SK-N-SH treated with all-trans-retinoic acid at 6 μM for 48 hours (cell line): ENCODE results near the gene FERMT2.

Source experiments
- ATAC-seq: fragments of 200-7000 bp; cut with Tn5 transposase; 3 replicates; pipeline ENCODE4 v1.9.1; 2020; ENCODE audit warnings: mild to moderate bottlenecking, moderate library complexity
- ARNTL ChIP-seq: fragments of 450-650 bp; formaldehyde crosslinking; IDR thresholded peaks from 2 replicates; pipeline ENCODE4 v1.5.0; 2020; ENCODE audit warnings: low read depth, mild to moderate bottlenecking, moderate library complexity, borderline replicate concordance
- CREB5 ChIP-seq: fragments of 250-450 bp; sonication (Bioruptor Pico); IDR thresholded peaks from 2 replicates; pipeline ENCODE4 v1.5.1; 2020; ENCODE audit warnings: low read depth, mild to moderate bottlenecking, moderate library complexity
- CSDC2 ChIP-seq: fragments of 250-450 bp; sonication (Bioruptor Pico); IDR thresholded peaks from 2 replicates; pipeline ENCODE4 v1.5.0; 2020; ENCODE audit warnings: mild to moderate bottlenecking, moderate library complexity
- CSRNP3 ChIP-seq: fragments of 250-450 bp; sonication (Bioruptor Pico); IDR thresholded peaks from 2 replicates; pipeline ENCODE4 v1.5.1; 2021; ENCODE audit warnings: mild to moderate bottlenecking, moderate library complexity
- ISL1 ChIP-seq: fragments of 250-450 bp; sonication (Bioruptor Pico); IDR thresholded peaks from 2 replicates; pipeline ENCODE4 v2.1.2; 2022; ENCODE audit warnings: mild to moderate bottlenecking, moderate library complexity
- OSR1 ChIP-seq: fragments of 250-450 bp; sonication (Bioruptor Pico); IDR thresholded peaks from 2 replicates; pipeline ENCODE4 v1.8.0; 2022; ENCODE audit warnings: moderate library complexity, mild to moderate bottlenecking, inconsistent platforms
- POU6F1 ChIP-seq: fragments of 250-450 bp; sonication (Bioruptor Pico); IDR thresholded peaks from 2 replicates; pipeline ENCODE4 v1.8.0; 2021; ENCODE audit warnings: low read depth, mild to moderate bottlenecking, moderate library complexity, borderline replicate concordance
- PPARA ChIP-seq: fragments of 250-450 bp; sonication (Bioruptor Pico); IDR thresholded peaks from 2 replicates; pipeline ENCODE4 v1.5.0; 2020; ENCODE audit warnings: mild to moderate bottlenecking, borderline replicate concordance
- RARB ChIP-seq: fragments of 250-450 bp; sonication (Bioruptor Pico); IDR thresholded peaks from 2 replicates; pipeline ENCODE4 v1.8.0; 2021; ENCODE audit warnings: mild to moderate bottlenecking, moderate library complexity
- SNAI2 ChIP-seq: fragments of 250-450 bp; sonication (Bioruptor Pico); IDR thresholded peaks from 2 replicates; pipeline ENCODE4 v1.5.0; 2020; ENCODE audit warnings: mild to moderate bottlenecking, moderate library complexity
- TOX ChIP-seq: fragments of 250-450 bp; sonication (Bioruptor Pico); IDR thresholded peaks from 2 replicates; pipeline ENCODE4 v1.8.0; 2021; ENCODE audit warnings: mild to moderate bottlenecking, moderate library complexity, borderline replicate concordance
- TSHZ2 ChIP-seq: fragments of 250-450 bp; sonication (Bioruptor Pico); IDR thresholded peaks from 2 replicates; pipeline ENCODE4 v1.5.0; 2020; ENCODE audit warnings: mild to moderate bottlenecking, moderate library complexity
- ZC3H10 ChIP-seq: fragments of 250-450 bp; sonication (Bioruptor Pico); IDR thresholded peaks from 2 replicates; pipeline ENCODE4 v1.5.1; 2021; ENCODE audit warnings: mild to moderate bottlenecking, moderate library complexity
- ZFP3 ChIP-seq: fragments of 250-450 bp; sonication (Bioruptor Pico); IDR thresholded peaks from 2 replicates; pipeline ENCODE4 v1.5.0; 2020; ENCODE audit warnings: mild to moderate bottlenecking, moderate library complexity
- ZNF565 ChIP-seq: fragments of 450-650 bp; formaldehyde crosslinking; conservative IDR thresholded peaks from 2 replicates; pipeline ENCODE4 v1.5.0; 2020; ENCODE audit warnings: low read depth, mild to moderate bottlenecking, moderate library complexity
- ZNF70 ChIP-seq: fragments of 450-650 bp; formaldehyde crosslinking; IDR thresholded peaks from 2 replicates; pipeline ENCODE4 v1.5.0; 2020; ENCODE audit warnings: mild to moderate bottlenecking, moderate library complexity
- ZNF8 ChIP-seq: fragments of 450-650 bp; formaldehyde crosslinking; IDR thresholded peaks from 2 replicates; pipeline ENCODE4 v1.5.0; 2020; ENCODE audit warnings: mild to moderate bottlenecking, moderate library complexity

FERMT2 gene

GRCh38 chr14:52825085-52825484 lies 125.8 kb downstream of the FERMT2 start:
- TF ChIP-seq RARB (CRISPR knock-in tag), result no peak
- TF ChIP-seq ISL1, result no peak
- no peak for TF ChIP-seq SNAI2 (CRISPR knock-in tag)
- TF ChIP-seq CREB5 (CRISPR knock-in tag), result no peak
- no peak for TF ChIP-seq POU6F1
- no peak for TF ChIP-seq TOX
- TF ChIP-seq ARNTL (CRISPR knock-in tag), result no peak
- no peak for TF ChIP-seq ZFP3 (CRISPR knock-in tag)
- TF ChIP-seq OSR1 (CRISPR knock-in tag), result no peak
- no peak for TF ChIP-seq CSDC2 (CRISPR knock-in tag)
- no peak for TF ChIP-seq CSRNP3 (CRISPR knock-in tag)
- no peak for TF ChIP-seq ZNF565
- ATAC-seq, result no peak

GRCh38 chr14:52824462-52824861 lies 126.4 kb downstream of the FERMT2 start:
- peak; percentile 48; the same call in 1 of the 2 replicates for TF ChIP-seq CREB5 (CRISPR knock-in tag)
- TF ChIP-seq RARB (CRISPR knock-in tag), result no peak
- TF ChIP-seq ISL1, result peak; percentile 53
- peak; percentile 68; the same call in 1 of the 2 replicates for TF ChIP-seq TSHZ2 (CRISPR knock-in tag)
- ATAC-seq, result peak; percentile 83

- no peak for ATAC-seq
- TF ChIP-seq PPARA (CRISPR knock-in tag) (no peak), CREB5 (CRISPR knock-in tag) (no peak), ARNTL (CRISPR knock-in tag) (no peak)
Observed at GRCh38 chr14:52821805-52822250, 129.0 kb downstream of the FERMT2 start.

GRCh38 chr14:52808101-52808500 lies 142.7 kb downstream of the FERMT2 start:
- no peak for ATAC-seq
- TF ChIP-seq OSR1 (CRISPR knock-in tag), result no peak
- TF ChIP-seq ZC3H10 (CRISPR knock-in tag), result no peak
- no peak for TF ChIP-seq ZNF8 (CRISPR knock-in tag)
- TF ChIP-seq ZNF70 (CRISPR knock-in tag), result no peak
- no peak for TF ChIP-seq RARB (CRISPR knock-in tag)
- no peak for TF ChIP-seq ISL1
- TF ChIP-seq, all 23 proteins: peak for 0
